Stimulated activated CD8-positive, alpha-beta memory T cell treated with anti-CD3 and anti-CD28 coated beads, Interleukin-12 subunit alpha, Interleukin-12 subunit beta, amount 100 ng/mL, for 24 hours (primary cell): ENCODE measurements around the gene CHRNB2.
A peak's percentile ranks its signal among the peaks of the same experiment; 100 is the strongest.

Experiments used
- DNase-seq: peaks from one replicate; pipeline ENCODE4 v3.0.0-alpha.2; 2020; ENCODE audit errors: extremely low read depth

Gene CHRNB2

DNA sequence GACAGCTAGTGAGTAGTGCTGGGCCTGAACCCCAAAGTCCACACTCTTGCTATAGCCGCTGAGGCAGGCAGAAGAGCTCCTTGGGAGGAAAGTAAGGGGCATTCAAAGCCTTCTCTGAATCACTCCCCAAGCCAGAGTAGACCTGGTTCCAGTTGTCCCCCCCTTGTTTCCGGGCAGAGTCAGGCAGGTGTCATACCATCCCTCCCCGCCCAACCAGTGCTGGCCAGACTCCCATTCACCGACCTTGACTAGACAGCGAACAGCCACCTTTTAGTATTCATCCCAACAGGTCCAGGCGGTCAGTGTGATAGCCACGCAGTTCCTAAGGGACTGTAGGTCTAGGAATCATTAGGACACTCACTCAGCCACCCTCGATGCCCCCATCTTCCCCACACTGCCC lies 11.8 kb downstream of the CHRNB2 start:
- no peak for DNase-seq

DNA sequence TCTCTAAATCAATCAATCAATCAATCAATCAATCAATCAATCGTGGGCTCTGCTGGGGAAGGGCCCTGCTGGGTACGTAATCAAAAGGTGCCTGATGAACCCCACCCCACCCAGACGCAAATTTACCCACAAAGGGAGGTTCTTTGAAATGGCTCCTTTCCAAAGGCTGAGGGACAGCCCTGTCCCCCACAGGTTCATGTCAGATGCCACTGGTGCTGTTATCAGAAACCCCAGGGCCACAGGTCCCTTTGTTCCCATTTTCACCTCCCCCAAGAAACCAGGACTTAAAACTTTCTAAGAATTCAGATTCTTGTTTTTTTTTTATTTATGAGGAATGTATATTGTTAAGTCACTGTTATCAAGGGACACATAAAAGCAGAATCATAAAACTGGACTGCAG lies 14.2 kb downstream of the CHRNB2 start:
- DNase-seq = no peak

DNA sequence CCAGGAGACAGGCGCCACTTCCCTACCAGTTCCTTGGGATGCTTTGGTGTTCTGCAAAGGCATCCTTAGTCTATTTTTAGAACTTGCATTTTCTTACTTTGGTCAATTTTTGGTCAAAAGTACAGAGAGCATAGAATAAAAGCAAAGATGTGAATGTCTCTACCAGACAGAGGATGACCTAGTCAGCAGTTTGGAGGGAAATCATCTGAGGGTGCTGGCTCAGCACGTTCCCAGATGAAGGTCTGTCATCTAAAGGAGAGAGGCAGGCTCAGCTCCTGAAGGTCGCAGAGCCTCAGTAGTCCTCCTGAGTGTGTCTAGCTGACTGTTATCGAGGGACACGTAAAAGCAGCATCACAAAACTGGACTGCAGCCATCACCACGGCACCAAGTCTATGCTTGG lies 15.3 kb downstream of the CHRNB2 start:
- DNase-seq = no peak

DNA sequence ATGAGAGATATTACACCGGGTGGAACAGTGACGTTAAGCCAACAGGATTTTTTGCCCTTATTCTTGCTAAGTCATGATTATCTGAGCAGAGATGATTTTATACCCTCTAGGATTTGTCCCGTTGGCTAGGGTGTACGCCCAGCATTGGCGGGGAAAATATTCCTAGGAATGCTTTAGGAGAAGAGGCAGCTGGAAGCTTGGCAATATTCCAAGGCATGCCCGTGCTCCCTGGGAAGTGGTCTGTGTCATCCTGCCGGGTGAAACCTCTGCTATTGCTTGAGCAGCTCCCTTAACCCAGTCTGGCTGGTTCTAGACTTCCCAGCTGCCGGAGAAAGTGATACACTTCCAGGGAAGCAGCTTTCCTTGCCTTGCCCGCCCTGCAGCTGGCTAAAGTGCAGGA lies 16.2 kb downstream of the CHRNB2 start:
- no peak for DNase-seq

DNA sequence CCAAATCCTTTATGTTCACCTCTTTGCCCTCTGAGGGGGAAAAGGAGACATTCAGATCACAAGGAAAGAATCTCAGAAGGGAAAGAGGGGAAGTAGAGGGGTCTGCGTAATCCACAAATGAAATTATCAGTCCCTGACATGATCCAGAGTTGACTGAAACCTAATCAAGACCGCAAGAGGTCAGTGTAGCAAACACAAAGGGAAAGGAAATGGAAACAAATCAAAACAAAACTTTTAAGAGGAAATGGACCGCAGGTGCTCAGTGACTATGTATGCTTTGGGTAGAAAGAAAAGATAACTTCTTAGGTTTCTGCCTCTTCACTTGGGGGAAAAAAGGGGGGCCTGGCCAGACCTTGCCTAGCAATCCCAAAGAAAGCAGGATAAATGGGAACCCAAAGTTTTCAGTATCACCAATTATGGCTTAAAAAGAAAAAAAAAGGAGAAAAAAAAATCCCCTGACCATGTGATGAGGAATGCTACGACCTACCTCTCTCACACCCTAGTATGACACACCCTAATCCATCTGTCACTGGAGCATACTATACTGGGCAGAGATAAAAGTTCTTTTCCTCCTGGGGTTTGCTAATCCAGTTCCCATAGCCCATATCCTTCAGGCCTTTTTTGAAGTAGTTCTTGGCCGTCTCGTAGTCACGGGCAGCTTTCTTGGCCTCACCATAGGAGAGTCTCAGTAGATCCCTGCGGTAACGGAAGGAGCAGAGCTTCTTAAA lies 16.9 kb downstream of the CHRNB2 start:
- DNase-seq = no peak

DNA sequence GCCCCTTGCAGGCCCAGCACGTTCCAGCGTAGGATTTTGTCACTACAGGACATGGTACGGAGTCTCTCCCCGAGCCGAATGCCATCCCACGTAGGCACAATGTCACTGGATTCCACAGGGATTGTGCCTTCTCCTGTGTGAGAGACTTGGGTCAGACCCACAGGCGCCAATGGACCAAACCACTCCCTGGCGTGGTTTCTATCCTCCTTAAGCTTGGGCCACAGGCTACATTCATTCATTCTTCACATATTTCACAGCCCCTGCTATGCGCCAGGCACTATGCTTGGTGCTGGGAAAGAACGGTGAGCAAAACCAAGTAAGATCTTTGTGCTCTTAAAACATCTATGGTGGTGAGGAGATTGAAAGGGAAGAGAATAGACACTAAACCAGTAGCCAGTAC lies 18.7 kb downstream of the CHRNB2 start:
- no peak for DNase-seq

DNA sequence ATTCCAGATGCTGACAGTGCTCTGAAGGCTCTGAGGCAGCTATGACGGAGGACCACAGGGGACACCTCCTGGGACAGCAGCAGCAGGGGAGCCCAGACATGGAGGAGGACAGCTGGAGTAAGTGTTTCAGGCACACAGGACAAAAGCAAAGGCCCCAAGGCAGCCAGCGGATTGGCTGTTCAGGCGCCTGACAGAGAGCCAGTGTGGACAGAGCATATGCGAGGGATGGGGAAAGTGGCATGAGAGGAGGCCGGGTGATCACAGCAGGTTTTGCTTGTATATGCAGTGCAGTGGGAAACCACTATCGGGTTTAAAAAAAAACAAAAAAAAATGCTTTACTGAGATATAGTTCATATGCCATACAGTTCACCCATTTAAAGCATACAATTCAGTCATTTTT lies 19.1 kb downstream of the CHRNB2 start:
- no peak for DNase-seq

DNA sequence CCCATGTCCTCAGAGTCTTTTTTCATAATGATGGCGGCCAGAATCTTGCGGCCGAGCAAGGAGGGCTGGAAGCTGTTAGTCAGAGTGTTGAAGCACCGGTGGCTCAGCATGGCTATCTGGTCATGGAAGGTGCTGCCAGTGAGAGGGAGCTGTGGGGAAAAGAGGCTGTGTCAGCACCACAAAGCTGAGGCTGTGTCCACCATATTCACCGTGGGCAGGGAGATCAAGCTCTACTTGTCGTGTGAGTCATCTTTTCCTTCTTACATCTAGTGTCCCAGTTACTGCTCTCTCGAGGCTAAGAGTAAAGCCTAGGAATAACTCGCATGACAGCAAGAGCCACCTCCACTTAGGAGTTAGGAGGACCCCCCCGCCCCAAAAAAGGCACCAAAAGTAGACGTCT lies 22.2 kb downstream of the CHRNB2 start:
- no peak for DNase-seq

DNA sequence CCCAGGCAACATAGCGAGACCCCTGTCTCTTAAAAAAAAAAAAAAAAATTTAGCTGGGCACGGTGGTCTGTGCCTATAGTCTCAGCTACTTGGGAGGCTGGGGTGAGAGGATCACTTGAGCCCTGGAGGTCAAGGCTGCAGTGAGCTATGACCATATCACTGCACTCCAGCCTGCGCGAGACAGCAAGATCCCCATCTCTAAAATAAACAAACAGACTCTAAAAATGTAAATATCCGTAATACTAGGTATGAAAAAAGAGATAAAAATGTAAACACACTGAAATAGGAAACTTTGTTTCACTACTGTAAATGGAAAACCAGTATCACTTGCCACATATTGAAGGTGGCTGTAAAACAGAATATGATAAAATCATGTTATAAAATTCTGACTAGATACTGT lies 23.2 kb downstream of the CHRNB2 start:
- no peak for DNase-seq

DNA sequence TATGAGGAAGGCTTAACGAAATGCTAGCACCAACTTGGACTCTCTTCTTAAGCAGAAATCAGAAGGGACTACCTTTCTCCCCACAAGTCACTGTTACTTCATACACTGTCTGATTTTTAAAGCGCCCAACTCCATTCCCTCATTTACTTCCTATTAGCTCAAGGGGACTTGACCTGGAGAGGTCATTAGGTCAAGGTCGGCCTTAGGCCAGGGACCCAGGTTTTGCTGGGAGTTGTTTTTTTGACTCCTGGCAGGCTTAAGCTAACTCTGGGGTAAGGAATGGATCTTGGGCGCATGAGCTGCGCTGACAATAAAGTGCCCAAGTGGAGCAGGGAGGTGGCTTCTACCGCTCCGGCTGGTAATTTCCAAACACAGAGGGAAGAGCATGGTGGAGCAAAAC lies 23.6 kb downstream of the CHRNB2 start:
- no peak for DNase-seq

DNA sequence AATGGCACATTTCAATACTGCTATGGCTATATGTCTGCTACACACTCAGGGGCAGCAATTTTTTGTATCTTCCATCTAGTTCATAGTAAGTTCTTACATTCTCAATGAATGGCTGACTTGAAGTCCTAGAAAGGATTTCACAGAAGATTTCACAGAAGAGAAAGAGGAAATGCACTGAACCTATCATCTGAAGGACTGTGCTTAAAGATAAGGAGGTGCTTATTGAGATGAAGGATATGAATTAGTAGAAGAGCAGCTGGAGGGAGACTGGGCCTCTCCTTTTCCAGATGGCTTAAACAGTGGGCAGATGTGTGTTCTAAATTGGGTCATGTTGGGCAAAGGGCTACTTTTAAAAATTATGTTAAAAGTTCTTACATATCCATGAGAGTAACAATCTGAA lies 25.8 kb downstream of the CHRNB2 start:
- DNase-seq = no peak

DNA sequence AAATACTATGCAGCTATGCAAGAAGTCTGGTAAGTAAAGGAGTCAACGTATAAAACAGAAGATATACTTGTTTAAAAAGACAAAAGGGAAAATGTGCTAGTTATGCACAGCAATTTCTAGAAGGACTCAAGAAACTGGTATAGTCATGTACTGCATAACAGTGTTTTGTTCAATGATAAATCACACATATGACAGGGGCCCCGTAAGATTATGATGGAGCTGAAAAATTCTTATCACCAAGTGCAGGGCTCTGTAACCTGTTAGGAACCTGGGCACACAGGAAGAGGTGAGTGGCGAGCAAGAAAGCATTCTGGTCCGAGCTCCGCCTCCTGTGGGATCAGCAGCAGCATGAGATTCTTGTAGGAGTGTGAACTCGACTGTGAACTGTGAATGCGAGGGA lies 27.2 kb downstream of the CHRNB2 start:
- no peak for DNase-seq

DNA sequence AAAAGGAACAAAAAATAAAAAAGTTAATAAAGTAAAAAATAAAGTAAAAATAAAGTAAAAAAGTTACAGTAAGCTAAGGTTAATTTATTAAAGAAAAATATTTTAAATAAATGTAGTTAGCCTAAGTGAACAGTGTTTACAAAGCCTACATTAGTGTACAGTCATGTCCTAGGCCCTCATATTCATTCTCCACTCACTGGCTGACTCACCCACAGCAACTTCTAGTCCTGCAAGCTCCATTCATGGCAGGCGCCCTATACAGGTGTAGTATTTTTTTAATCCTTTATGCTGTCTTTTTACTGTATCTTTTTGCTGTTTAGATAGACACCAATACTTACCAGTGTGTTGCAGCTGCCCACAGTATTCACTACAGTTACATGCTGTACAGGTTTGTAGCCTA lies 28.0 kb downstream of the CHRNB2 start:
- DNase-seq = no peak

DNA sequence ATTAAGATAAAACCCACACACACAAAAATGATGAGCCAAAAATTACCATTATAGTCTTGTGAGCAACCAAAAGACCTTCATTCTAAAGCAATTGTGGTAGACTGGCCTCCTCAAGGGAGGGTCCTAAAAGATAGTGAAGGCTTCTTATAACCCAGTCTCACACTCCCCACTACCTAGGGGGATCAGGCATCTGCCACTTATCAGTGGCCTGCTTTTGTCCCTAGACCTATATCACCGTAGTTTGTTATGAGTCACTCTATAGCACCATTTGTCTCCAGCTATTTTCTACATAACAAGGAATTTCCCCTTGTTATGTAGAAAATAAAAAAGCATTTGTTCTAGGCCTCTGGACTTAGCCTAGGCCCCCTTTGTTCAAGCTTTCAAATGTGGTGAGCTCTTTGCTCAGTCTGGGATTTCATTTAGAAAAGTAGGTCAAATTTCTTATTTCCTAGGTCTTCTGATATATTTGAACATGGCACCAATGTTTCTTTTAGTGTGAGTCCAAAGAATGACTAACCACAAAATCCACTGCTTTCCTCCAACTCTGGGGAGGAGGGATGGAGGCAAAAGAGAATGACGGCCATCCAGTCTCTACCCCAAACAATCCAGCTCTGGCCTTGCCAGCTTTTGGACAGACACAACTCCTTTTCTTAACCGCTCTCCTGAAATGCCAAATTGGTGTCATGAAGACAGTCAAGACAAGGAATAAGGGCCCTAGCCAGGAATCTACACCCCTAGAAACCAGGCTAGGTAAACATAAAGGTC lies 31.5 kb downstream of the CHRNB2 start:
- no peak for DNase-seq

DNA sequence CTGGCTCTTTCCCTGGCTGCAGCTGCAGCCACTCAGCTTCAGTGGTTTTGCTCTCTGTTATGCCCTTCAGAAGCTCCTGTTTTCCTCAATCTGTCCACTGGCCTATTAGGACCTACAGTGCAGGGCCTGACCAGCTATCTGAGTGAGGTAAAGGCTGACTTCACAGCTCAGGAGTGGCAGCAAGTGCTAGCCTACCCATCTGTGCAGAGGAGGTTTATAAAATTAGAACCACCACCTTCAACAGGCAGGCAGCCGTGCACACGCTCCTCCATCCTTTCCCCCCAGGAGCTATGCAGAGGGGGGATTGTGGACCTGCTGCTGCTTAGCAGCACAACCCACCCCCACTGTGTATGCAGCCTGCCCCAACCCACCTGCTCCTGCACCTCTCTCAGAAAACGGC lies 32.1 kb downstream of the CHRNB2 start:
- DNase-seq = no peak

DNA sequence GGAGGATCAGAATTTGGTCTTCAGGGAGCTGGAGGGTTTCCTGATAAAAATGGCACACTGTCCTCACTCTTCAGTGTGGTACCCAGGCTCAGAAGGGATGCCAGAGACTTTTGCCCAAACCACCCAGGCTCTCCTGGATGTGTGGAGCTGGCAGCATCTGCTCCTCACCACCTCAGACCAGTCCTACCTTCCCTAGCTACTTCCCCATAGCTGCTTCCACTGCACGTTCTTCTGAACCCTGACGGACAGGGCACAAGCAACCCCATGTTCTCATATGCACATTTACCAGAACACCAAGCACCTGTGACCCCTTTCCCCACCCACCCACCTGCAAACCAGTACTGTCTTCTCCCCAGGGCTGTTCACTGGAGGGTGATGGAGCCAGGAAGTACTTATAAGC lies 35.7 kb downstream of the CHRNB2 start:
- DNase-seq = no peak

DNA sequence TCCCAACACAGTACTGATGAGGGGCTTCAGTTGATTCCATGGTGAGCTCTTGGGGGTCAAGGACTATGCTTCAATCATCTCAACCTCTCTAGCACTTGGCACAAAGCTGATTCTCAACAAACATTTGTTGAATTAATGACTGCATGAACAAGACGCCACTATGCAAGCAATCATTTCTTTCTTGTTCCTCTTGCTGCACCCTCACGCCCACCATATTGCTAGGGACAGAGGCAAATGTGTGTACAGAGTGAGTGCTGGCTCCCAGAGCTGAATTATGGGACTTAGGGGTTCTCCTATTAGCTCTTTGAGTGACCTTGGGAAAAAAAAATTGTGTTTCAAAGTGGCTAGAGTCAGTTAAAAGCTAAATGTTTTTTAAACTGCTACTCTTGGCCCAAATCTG lies 38.0 kb downstream of the CHRNB2 start:
- DNase-seq = no peak

DNA sequence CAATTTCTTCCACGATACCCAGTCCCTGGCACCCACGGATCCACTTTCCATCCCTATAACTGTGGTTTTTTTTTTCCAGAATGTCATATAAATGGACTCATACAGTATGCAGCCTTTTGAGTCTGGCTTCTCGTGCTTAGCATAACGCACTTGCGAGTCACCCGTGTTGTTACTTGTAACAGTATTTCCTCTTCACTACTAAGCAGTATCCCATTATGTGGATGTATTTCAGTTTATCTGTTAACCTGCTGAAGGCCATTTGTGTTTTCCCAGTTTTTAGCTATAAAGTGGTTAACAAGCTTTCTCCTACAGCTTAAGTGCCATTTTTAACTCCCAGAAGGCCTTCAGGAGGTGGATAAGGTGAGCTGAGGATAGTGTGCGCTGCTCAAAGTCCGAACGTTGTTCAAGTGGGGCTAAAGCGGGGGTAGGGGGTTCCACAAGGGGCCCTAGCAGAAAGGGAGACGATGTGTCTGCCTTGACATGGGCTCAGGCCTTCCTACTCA lies 39.6 kb downstream of the CHRNB2 start:
- no peak for DNase-seq

DNA sequence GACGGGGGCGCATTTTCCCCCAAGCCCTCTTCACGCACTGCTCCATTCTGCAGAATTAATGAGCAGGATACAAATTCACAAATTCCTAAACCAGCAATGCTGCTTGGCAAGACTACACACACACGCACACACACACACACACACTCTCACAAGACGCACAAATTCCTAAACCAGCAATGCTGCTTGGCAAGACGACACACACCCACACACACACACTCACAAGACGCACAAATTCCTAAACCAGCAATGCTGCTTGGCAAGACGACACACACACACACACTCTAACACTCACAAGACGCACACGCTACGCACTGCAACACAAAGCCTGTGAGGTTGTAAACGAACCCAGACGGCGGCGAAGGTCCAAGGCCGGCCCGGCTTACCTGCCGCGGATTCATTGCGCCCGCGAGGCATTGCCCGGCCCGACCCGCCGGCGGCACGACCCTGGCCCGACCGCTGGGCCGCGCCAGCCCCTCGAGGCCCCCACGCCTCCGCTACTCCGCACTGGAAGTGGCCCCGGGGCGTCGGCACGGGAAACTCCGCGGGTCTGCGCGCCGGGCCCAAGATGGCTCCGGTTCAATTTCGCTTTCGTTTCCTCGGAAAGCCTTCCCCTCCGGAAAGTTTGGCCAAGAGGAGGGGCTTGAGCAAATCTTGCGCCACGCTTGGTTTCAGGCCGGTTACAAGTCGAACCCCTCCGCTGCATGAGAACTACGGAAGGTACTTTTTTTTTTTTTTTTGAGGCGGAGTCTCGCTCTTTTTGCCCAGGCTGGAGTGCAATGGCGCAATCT lies 40.2 kb downstream of the CHRNB2 start, which contains the start of gene ADAR:
Gene ADAR, minus strand, starts transcription at position 578 of the 788 bp plus-strand sequence. Its CDS starts 180 bp downstream, at position 398.
- peak; percentile 78 for DNase-seq

DNA sequence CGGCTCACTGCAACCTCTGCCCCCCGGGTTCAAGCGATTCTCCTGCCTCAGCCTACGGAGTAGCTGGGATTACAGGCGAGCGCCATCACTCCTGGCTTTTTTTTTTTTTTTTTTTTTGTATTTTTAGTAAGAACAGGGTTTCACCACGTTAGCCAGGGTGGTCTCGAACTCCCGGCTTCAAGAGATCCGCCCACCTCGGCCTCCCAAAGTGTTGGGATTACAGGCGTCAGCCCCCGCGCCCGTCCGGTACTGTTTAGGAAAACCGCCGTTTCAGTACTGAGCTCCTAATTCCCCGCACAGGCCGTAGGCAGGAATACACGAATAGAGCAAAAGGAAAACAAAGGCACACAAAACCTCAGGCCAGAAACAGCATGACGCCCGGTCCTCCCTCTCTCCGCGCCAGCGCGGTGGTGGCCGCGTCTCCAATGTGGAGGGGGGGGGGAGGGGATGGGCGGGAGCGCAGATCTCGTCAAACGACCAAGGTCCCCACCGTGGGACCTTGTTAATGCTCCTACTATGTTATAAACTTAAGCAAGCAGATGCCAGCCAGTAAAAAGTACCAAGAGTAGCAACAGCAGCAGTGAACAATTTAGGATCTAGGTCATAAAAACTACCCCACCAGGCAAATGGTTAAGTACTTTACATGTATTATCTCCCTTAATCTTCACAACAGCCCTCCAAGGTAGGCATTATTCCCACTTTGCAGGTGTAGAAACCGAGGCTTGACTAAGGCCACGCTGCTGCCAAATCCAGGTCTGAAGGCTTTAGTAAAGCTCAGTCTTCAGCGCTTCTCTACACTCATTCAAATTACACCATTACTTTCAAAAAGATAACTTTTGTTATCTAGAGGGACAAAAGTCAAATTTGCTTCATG lies 41.1 kb downstream of the CHRNB2 start:
- DNase-seq = no peak
